WTC11 (cell line): ENCODE data around the gene PDE5A.
"Not testable (repeated sequence)": the region's sequence is repeated elsewhere in the genome, so short reads cannot be mapped to it uniquely, and the experiment has no call there.

Experiments used
- FOXJ3 ChIP-seq: sonication (generic); formaldehyde crosslinking; IDR thresholded peaks from 2 replicates; pipeline ENCODE4 v1.9.0; 2021; ENCODE audit warnings: missing genetic modification reagents, mild to moderate bottlenecking, borderline replicate concordance
- JUN ChIP-seq: sonication (generic); formaldehyde crosslinking; IDR thresholded peaks from 2 replicates; pipeline ENCODE4 v1.8.0; 2023; ENCODE audit warnings: mild to moderate bottlenecking, missing genetic modification reagents
- NFYB ChIP-seq: sonication (generic); formaldehyde crosslinking; conservative IDR thresholded peaks from 2 replicates; pipeline ENCODE4 v1.8.0; 2022; ENCODE audit warnings: low read depth, missing genetic modification reagents
- SP1 ChIP-seq: sonication (generic); formaldehyde crosslinking; conservative IDR thresholded peaks from 2 replicates; pipeline ENCODE4 v1.8.1; 2022; ENCODE audit warnings: missing genetic modification reagents
- TP53 ChIP-seq: sonication (generic); formaldehyde crosslinking; IDR thresholded peaks from 2 replicates; pipeline ENCODE4 v1.8.1; 2023; ENCODE audit warnings: mild to moderate bottlenecking, missing genetic modification reagents
- USF1 ChIP-seq: sonication (generic); formaldehyde crosslinking; IDR thresholded peaks from 2 replicates; pipeline ENCODE4 v1.8.0; 2022; ENCODE audit warnings: mild to moderate bottlenecking, missing genetic modification reagents
- ZBTB21 ChIP-seq: sonication (generic); formaldehyde crosslinking; IDR thresholded peaks from 2 replicates; pipeline ENCODE4 v1.8.1; 2023; ENCODE audit warnings: mild to moderate bottlenecking, missing genetic modification reagents, borderline replicate concordance
- TF ChIP-seq, protein P1 (sequence below): sonication (generic); formaldehyde crosslinking; IDR thresholded peaks from 2 replicates; pipeline ENCODE4 v1.8.0; 2022; ENCODE audit warnings: mild to moderate bottlenecking, missing genetic modification reagents
- TF ChIP-seq, protein P2 (sequence below): fragments of 200-600 bp; IDR thresholded peaks from 2 replicates; pipeline ENCODE4 v1.8.0; 2022; ENCODE audit warnings: antibody characterized with exemption
- TF ChIP-seq, protein P3 (sequence below): sonication (generic); formaldehyde crosslinking; conservative IDR thresholded peaks from 2 replicates; pipeline ENCODE4 v1.8.1; 2023; ENCODE audit warnings: mild to moderate bottlenecking, low read depth, missing genetic modification reagents, moderate library complexity
- TF ChIP-seq, protein P4 (sequence below): sonication (generic); formaldehyde crosslinking; IDR thresholded peaks from 2 replicates; pipeline ENCODE4 v1.8.1; 2023; ENCODE audit warnings: mild to moderate bottlenecking, moderate library complexity, missing genetic modification reagents
- TF ChIP-seq, protein P5 (sequence below): fragments of 250-450 bp; sonication (Bioruptor Pico); IDR thresholded peaks from 2 replicates; pipeline ENCODE4 v1.9.0; 2021; ENCODE audit warnings: mild to moderate bottlenecking

GRCh38 chr4:119636851-119637250 is 8.2 kb upstream of the PDE5A start:
- TF ChIP-seq, protein P1, sequence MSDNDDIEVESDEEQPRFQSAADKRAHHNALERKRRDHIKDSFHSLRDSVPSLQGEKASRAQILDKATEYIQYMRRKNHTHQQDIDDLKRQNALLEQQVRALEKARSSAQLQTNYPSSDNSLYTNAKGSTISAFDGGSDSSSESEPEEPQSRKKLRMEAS (CRISPR knock-in tag): not testable (repeated sequence)
- TF ChIP-seq TP53 (CRISPR knock-in tag); NFYB (CRISPR knock-in tag); JUN (CRISPR knock-in tag); ZBTB21 (CRISPR knock-in tag); SP1; USF1; FOXJ3 (CRISPR knock-in tag): not testable (repeated sequence)
- TF ChIP-seq, protein P2, sequence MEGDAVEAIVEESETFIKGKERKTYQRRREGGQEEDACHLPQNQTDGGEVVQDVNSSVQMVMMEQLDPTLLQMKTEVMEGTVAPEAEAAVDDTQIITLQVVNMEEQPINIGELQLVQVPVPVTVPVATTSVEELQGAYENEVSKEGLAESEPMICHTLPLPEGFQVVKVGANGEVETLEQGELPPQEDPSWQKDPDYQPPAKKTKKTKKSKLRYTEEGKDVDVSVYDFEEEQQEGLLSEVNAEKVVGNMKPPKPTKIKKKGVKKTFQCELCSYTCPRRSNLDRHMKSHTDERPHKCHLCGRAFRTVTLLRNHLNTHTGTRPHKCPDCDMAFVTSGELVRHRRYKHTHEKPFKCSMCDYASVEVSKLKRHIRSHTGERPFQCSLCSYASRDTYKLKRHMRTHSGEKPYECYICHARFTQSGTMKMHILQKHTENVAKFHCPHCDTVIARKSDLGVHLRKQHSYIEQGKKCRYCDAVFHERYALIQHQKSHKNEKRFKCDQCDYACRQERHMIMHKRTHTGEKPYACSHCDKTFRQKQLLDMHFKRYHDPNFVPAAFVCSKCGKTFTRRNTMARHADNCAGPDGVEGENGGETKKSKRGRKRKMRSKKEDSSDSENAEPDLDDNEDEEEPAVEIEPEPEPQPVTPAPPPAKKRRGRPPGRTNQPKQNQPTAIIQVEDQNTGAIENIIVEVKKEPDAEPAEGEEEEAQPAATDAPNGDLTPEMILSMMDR: not testable (repeated sequence)
- TF ChIP-seq, protein P3, sequence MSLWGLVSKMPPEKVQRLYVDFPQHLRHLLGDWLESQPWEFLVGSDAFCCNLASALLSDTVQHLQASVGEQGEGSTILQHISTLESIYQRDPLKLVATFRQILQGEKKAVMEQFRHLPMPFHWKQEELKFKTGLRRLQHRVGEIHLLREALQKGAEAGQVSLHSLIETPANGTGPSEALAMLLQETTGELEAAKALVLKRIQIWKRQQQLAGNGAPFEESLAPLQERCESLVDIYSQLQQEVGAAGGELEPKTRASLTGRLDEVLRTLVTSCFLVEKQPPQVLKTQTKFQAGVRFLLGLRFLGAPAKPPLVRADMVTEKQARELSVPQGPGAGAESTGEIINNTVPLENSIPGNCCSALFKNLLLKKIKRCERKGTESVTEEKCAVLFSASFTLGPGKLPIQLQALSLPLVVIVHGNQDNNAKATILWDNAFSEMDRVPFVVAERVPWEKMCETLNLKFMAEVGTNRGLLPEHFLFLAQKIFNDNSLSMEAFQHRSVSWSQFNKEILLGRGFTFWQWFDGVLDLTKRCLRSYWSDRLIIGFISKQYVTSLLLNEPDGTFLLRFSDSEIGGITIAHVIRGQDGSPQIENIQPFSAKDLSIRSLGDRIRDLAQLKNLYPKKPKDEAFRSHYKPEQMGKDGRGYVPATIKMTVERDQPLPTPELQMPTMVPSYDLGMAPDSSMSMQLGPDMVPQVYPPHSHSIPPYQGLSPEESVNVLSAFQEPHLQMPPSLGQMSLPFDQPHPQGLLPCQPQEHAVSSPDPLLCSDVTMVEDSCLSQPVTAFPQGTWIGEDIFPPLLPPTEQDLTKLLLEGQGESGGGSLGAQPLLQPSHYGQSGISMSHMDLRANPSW: not testable (repeated sequence)
- TF ChIP-seq, protein P4, sequence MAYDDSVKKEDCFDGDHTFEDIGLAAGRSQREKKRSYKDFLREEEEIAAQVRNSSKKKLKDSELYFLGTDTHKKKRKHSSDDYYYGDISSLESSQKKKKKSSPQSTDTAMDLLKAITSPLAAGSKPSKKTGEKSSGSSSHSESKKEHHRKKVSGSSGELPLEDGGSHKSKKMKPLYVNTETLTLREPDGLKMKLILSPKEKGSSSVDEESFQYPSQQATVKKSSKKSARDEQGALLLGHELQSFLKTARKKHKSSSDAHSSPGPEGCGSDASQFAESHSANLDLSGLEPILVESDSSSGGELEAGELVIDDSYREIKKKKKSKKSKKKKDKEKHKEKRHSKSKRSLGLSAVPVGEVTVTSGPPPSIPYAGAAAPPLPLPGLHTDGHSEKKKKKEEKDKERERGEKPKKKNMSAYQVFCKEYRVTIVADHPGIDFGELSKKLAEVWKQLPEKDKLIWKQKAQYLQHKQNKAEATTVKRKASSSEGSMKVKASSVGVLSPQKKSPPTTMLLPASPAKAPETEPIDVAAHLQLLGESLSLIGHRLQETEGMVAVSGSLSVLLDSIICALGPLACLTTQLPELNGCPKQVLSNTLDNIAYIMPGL (CRISPR knock-in tag): not testable (repeated sequence)
- TF ChIP-seq, protein P5, sequence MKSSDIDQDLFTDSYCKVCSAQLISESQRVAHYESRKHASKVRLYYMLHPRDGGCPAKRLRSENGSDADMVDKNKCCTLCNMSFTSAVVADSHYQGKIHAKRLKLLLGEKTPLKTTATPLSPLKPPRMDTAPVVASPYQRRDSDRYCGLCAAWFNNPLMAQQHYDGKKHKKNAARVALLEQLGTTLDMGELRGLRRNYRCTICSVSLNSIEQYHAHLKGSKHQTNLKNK (CRISPR knock-in tag): not testable (repeated sequence)
